ENCODE results near the gene ABL1. TPM values are rescaled to one million over a fixed set of nuclear protein-coding genes. Genes with fewer than 3 reads are reported as not detected.
A peak's percentile ranks its signal among the peaks of the same experiment; 100 is the strongest.

ABL1 gene
- total RNA-seq, 1 donor from 2014 or later: 113 TPM

GRCh38 chr9:130861372-130862180, 26.5 kb downstream of the ABL1 start:
- no peak for FAIRE-seq
- Histone ChIP-seq H3K9me3 (ENCODE audit: insufficient read depth, low read depth, low read length) (no peaks in the 10 kb centered on the region), H4K20me1 (ENCODE audit: insufficient read depth, low read length) (peaks cover 38% of the 10 kb centered on the region), H3K79me2 (ENCODE audit: insufficient read depth, low read length) (peaks cover 82% of the 10 kb centered on the region), H3K4me1 (ENCODE audit: insufficient read depth, low read length) (peaks cover 60% of the 10 kb centered on the region), H3K36me3 (ENCODE audit: insufficient read depth, low read length) (peaks cover 26% of the 10 kb centered on the region), H3K4me3 (ENCODE audit: insufficient read depth, low read depth, low read length) (no peak overlapping the region), H2AFZ (ENCODE audit: low read depth, low read length) (no peak overlapping the region), H3K9ac (ENCODE audit: low read length) (peak overlapping the region; percentile 86), H3K27me3 (ENCODE audit: insufficient read depth, low read length) (no peaks in the 10 kb centered on the region), H3K4me2 (ENCODE audit: low read length) (peak overlapping the region; percentile 63), H3K27ac (ENCODE audit: low read depth, low read length) (peak overlapping the region; percentile 98)
- Mint-ChIP-seq H3K9me3 (ENCODE audit: unreplicated experiment) (no peaks in the 10 kb centered on the region), H3K27ac (ENCODE audit: unreplicated experiment) (peak overlapping the region; percentile 91), H3K27me3 (ENCODE audit: low read depth, unreplicated experiment) (no peaks in the 10 kb centered on the region), H3K36me3 (ENCODE audit: low read depth, unreplicated experiment) (peaks cover 6% of the 10 kb centered on the region), H3K4me1 (ENCODE audit: low read depth, unreplicated experiment) (peaks cover 68% of the 10 kb centered on the region), H3K4me3 (ENCODE audit: unreplicated experiment) (peak overlapping the region; percentile 35)
- no peak for DNase-seq (ENCODE audit: low read depth)
- TF ChIP-seq CTCF (IDR thresholded peaks at IDR 0.05; ENCODE audit: insufficient read depth, low read depth, low read length): no peak
- TF ChIP-seq EZH2 (IDR thresholded peaks at IDR 0.05; ENCODE audit: insufficient read depth, low read length): no peak

- Mint-ChIP-seq H3K4me3 (ENCODE audit: unreplicated experiment) (no peak overlapping the region), H3K36me3 (ENCODE audit: low read depth, unreplicated experiment) (peaks cover 6% of the 10 kb centered on the region), H3K4me1 (ENCODE audit: low read depth, unreplicated experiment) (peaks cover 66% of the 10 kb centered on the region), H3K27ac (ENCODE audit: unreplicated experiment) (peak overlapping the region; percentile 91), H3K9me3 (ENCODE audit: unreplicated experiment) (no peaks in the 10 kb centered on the region), H3K27me3 (ENCODE audit: low read depth, unreplicated experiment) (no peaks in the 10 kb centered on the region)
- Histone ChIP-seq H2AFZ (ENCODE audit: low read depth, low read length) (no peak overlapping the region), H3K9me3 (ENCODE audit: insufficient read depth, low read depth, low read length) (no peaks in the 10 kb centered on the region), H3K4me2 (ENCODE audit: low read length) (no peak overlapping the region), H3K4me3 (ENCODE audit: insufficient read depth, low read depth, low read length) (no peak overlapping the region), H3K36me3 (ENCODE audit: insufficient read depth, low read length) (peaks cover 24% of the 10 kb centered on the region), H3K4me1 (ENCODE audit: insufficient read depth, low read length) (peaks cover 54% of the 10 kb centered on the region), H3K27ac (ENCODE audit: low read depth, low read length) (peak overlapping the region; percentile 98), H3K79me2 (ENCODE audit: insufficient read depth, low read length) (peaks cover 82% of the 10 kb centered on the region), H3K9ac (ENCODE audit: low read length) (peak overlapping the region; percentile 86), H3K27me3 (ENCODE audit: insufficient read depth, low read length) (no peaks in the 10 kb centered on the region), H4K20me1 (ENCODE audit: insufficient read depth, low read length) (peaks cover 44% of the 10 kb centered on the region)
- no peak for TF ChIP-seq CTCF (IDR thresholded peaks at IDR 0.05; ENCODE audit: insufficient read depth, low read depth, low read length)
- TF ChIP-seq EZH2 (IDR thresholded peaks at IDR 0.05; ENCODE audit: insufficient read depth, low read length): no peak
- FAIRE-seq (no peak), DNase-seq (ENCODE audit: low read depth) (no peak)
These were observed 27.2 kb downstream of the ABL1 start for GRCh38 chr9:130862217-130862616.

GRCh38 chr9:130862747-130863146, 27.7 kb downstream of the ABL1 start:
- no peak for FAIRE-seq
- Histone ChIP-seq H3K9me3 (ENCODE audit: insufficient read depth, low read depth, low read length) (no peaks in the 10 kb centered on the region), H2AFZ (ENCODE audit: low read depth, low read length) (no peak overlapping the region), H3K4me1 (ENCODE audit: insufficient read depth, low read length) (peaks cover 48% of the 10 kb centered on the region), H3K4me3 (ENCODE audit: insufficient read depth, low read depth, low read length) (no peak overlapping the region), H3K79me2 (ENCODE audit: insufficient read depth, low read length) (peaks cover 86% of the 10 kb centered on the region), H3K27ac (ENCODE audit: low read depth, low read length) (peak overlapping the region; percentile 98), H4K20me1 (ENCODE audit: insufficient read depth, low read length) (peaks cover 49% of the 10 kb centered on the region), H3K9ac (ENCODE audit: low read length) (peak overlapping the region; percentile 86), H3K27me3 (ENCODE audit: insufficient read depth, low read length) (no peaks in the 10 kb centered on the region), H3K4me2 (ENCODE audit: low read length) (no peak overlapping the region), H3K36me3 (ENCODE audit: insufficient read depth, low read length) (peaks cover 27% of the 10 kb centered on the region)
- no peak for DNase-seq (ENCODE audit: low read depth)
- TF ChIP-seq CTCF (IDR thresholded peaks at IDR 0.05; ENCODE audit: insufficient read depth, low read depth, low read length) (no peak), EZH2 (IDR thresholded peaks at IDR 0.05; ENCODE audit: insufficient read depth, low read length) (no peak)
- Mint-ChIP-seq H3K4me3 (ENCODE audit: unreplicated experiment) (no peak overlapping the region), H3K36me3 (ENCODE audit: low read depth, unreplicated experiment) (peaks cover 6% of the 10 kb centered on the region), H3K27me3 (ENCODE audit: low read depth, unreplicated experiment) (no peaks in the 10 kb centered on the region), H3K27ac (ENCODE audit: unreplicated experiment) (peak overlapping the region; percentile 91), H3K4me1 (ENCODE audit: low read depth, unreplicated experiment) (peaks cover 63% of the 10 kb centered on the region), H3K9me3 (ENCODE audit: unreplicated experiment) (no peaks in the 10 kb centered on the region)

Data from astrocyte (in vitro differentiated cells and primary cell).